PC-9 (cell line): ENCODE results near the gene TOX2. TPM values are rescaled to one million over a fixed set of nuclear protein-coding genes. Genes with fewer than 3 reads are reported as not detected.
A peak's percentile ranks its signal among the peaks of the same experiment; 100 is the strongest.

Experiments
- BruUV-seq: library from RNA; stranded (reverse); fragments of 400-500 nt; replicated peaks from 2 replicates; lab custom pipeline; 2021; lab: Mats Ljungman, UMichigan
- CTCF ChIA-PET: fragments of 300-600 bp; sonication (Branson Sonifier 250); formaldehyde crosslinking; loops from one replicate; lab custom pipeline; 2022; ENCODE audit warnings: antibody characterized with exemption; lab: Charles Lee
- POLR2A ChIA-PET: fragments of 300-600 bp; sonication (Branson Sonifier 250); formaldehyde crosslinking; loops from one replicate; lab custom pipeline; 2022; ENCODE audit warnings: antibody characterized with exemption; ENCODE audit not compliant: unreplicated experiment; lab: Charles Lee
- DNase-seq, 2 experiments: peaks; one replicate each; pipeline versions ENCODE4 v3.0.0 to v3.0.0-alpha.2; 2015 to 2022; ENCODE audit warnings: mixed read lengths in 1 of 2
- H2AFZ ChIP-seq: fragments of 200-600 bp; sonication (generic); 2 replicates; pipeline ENCODE4 v1.8.1; 2017; ENCODE audit warnings: antibody characterized with exemption
- H3F3A ChIP-seq: fragments of 200-600 bp; sonication (generic); 2 replicates; pipeline ENCODE4 v1.8.1; 2017; ENCODE audit warnings: antibody characterized with exemption, mild to moderate bottlenecking, low read depth; ENCODE audit not compliant: insufficient read depth
- H3K27ac ChIP-seq: fragments of 200-600 bp; sonication (generic); 2 replicates; pipeline ENCODE4 v1.6.1; 2016; ENCODE audit warnings: mixed run types
- H3K27me3 ChIP-seq: fragments of 200-600 bp; sonication (generic); 2 replicates; pipeline ENCODE4 v1.6.1; 2016; ENCODE audit warnings: low read depth, mixed run types; ENCODE audit not compliant: insufficient read depth
- H3K36me3 ChIP-seq: fragments of 200-600 bp; sonication (generic); 2 replicates; pipeline ENCODE4 v1.6.1; 2016; ENCODE audit warnings: low read depth, mixed run types
- H3K4me1 ChIP-seq: fragments of 200-600 bp; sonication (generic); replicated peaks from 2 replicates; pipeline ENCODE4 v1.6.1; 2016; ENCODE audit warnings: mixed run types; ENCODE audit not compliant: insufficient read depth
- H3K4me2 ChIP-seq: fragments of 200-600 bp; sonication (generic); 2 replicates; pipeline ENCODE4 v1.6.1; 2017; ENCODE audit warnings: mixed run types
- H3K4me3 ChIP-seq: fragments of 200-600 bp; sonication (generic); 2 replicates; pipeline ENCODE4 v1.6.1; 2016; ENCODE audit warnings: mixed run types
- H3K79me2 ChIP-seq: fragments of 200-600 bp; sonication (generic); 2 replicates; pipeline ENCODE4 v1.6.1; 2017; ENCODE audit warnings: low read depth, mixed run types
- H3K9me2 ChIP-seq: fragments of 200-600 bp; sonication (generic); 2 replicates; pipeline ENCODE4 v1.8.1; 2017; ENCODE audit warnings: mild to moderate bottlenecking; ENCODE audit not compliant: insufficient read depth
- H3K9me3 ChIP-seq: fragments of 200-600 bp; sonication (generic); 2 replicates; pipeline ENCODE4 v1.8.1; 2016; ENCODE audit warnings: low read depth; ENCODE audit not compliant: insufficient read depth
- H4K20me1 ChIP-seq: fragments of 200-600 bp; sonication (generic); 2 replicates; pipeline ENCODE4 v1.8.1; 2017; ENCODE audit not compliant: insufficient read depth
- EZH2 ChIP-seq: fragments of 200-600 bp; sonication (generic); IDR thresholded peaks from 2 replicates; pipeline ENCODE4 v1.8.0; 2017; ENCODE audit warnings: antibody characterized with exemption, low read depth
- intact Hi-C: fragments of 100-400 bp; cut with micrococcal nuclease; formaldehyde crosslinking; loops from one replicate; pipeline ENCODE4 v1.10.0; 2022; ENCODE audit not compliant: unreplicated experiment
- total RNA-seq: library from RNA; stranded (reverse); gene quantifications from 2 replicates; pipeline ENCODE4 v1.2.3, GENCODE V29; 2021
- TF ChIP-seq, protein P1 (sequence below): fragments of 200-600 bp; sonication (generic); conservative IDR thresholded peaks from 2 replicates; pipeline ENCODE4 v1.6.1; 2017; ENCODE audit warnings: mixed run types, antibody characterized with exemption, mild to moderate bottlenecking, moderate library complexity

TOX2 gene
- total RNA-seq, 1 experiment from 2014 or later: 30.1 TPM

DNA sequence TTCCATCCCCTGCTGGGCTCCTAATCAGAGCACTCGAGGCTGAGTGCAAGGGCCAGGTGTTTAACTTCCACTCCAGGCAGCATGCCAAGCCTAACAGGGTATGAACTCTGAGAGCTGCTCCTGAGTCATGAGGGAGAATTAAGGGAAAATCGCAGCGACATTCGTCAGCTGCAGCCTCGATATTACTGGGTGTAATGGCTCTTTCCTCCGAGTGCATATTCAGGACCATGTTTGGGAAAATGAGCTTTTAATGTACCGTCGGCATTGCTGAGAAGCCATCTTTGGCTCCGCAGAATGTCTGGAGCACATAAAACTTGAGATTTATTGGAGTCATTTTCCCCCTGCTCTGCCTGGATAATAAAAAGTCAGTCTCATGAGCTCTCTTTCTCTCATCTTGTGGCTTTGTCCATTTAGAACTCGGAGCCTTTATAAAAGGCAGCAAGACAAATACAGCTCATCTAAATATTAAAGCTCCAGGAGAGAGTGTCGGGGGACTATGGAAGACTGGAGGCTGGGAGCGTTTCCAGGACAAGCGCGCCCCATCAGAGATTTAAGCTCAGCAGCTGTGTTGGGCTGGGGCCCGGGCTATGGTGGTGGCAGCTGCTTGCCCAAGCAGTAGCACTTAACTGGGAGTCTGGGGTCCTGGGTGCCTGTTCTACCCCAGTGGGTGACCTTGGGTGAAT is 103.7 kb downstream of the TOX2 start:
- Histone ChIP-seq H3K9me3 (no peaks in the 10 kb centered on the region), H3K27ac (peak overlapping the region; percentile 51), H3K36me3 (0 out of 2 replicates have a peak, but pooled peaks cover 6% of the 10 kb centered on the region), H4K20me1 (0 out of 2 replicates have a peak, but pooled peaks cover 7% of the 10 kb centered on the region), H3F3A (peaks cover 30% of the 10 kb centered on the region), H3K79me2 (peaks cover 23% of the 10 kb centered on the region; the same call in 1 of the 2 replicates), H3K4me2 (peak overlapping the region; percentile 66), H3K4me1 (peaks cover 26% of the 10 kb centered on the region), H2AFZ (no peak overlapping the region), H3K27me3 (no peaks in the 10 kb centered on the region), H3K4me3 (peak overlapping the region; percentile 33; the same call in 1 of the 2 replicates), H3K9me2 (no peaks in the 10 kb centered on the region)
- ChIA-PET POLR2A (interaction anchor here (0.5 kb wide), 1 partner anchor 236 kb away, joined by 26 read pairs; no protein-coding TSS in a partner anchor), CTCF (interaction anchor here (0.6 to 1.0 kb wide), 2 partner anchors 10 to 62 kb away, joined by 3 read pairs; no protein-coding TSS in a partner anchor)
- intact Hi-C loops: loop anchor here (5.0 to 10.0 kb wide), 2 partner anchors 76 to 174 kb away; no protein-coding TSS in a partner anchor
- DNase-seq: peak; percentile 77 to 94
- TF ChIP-seq EZH2: no peak
- TF ChIP-seq, protein P1, sequence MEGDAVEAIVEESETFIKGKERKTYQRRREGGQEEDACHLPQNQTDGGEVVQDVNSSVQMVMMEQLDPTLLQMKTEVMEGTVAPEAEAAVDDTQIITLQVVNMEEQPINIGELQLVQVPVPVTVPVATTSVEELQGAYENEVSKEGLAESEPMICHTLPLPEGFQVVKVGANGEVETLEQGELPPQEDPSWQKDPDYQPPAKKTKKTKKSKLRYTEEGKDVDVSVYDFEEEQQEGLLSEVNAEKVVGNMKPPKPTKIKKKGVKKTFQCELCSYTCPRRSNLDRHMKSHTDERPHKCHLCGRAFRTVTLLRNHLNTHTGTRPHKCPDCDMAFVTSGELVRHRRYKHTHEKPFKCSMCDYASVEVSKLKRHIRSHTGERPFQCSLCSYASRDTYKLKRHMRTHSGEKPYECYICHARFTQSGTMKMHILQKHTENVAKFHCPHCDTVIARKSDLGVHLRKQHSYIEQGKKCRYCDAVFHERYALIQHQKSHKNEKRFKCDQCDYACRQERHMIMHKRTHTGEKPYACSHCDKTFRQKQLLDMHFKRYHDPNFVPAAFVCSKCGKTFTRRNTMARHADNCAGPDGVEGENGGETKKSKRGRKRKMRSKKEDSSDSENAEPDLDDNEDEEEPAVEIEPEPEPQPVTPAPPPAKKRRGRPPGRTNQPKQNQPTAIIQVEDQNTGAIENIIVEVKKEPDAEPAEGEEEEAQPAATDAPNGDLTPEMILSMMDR: no peak
- BruUV-seq: no TSS peak

DNA sequence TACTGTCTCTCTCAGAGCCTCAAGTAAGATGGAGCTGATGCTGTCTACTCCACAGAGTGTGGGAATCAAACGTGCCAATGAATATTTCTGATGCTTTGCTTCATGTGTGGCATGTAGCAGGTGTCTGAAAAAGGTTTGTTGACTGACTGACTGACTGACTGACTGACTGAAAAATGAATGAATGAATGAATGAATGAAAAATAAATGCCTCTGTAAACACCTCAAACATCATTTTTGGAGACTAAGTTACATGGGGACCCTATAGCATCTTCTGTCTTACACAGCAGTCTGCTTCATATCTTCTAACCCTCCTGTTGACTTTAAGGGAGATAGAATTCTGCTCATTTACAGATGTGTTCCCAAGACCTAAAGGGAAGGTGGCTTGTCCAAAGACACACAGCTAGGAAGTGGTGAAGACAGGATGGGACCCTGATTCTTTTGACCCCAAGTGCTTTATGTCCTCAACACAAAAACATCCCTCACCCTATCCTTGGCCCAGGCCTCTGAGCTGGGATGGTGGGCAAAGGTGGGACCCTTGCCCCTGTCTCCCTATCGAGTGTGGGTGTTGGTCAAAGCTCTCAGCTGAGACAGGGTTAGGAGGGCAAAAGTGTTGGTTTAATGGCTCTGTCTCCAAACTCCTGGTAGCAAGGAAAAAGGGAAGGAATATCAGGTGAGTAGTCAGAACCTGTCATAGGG is 104.4 kb downstream of the TOX2 start:
- Histone ChIP-seq H3K9me3 (no peaks in the 10 kb centered on the region), H3K79me2 (peaks cover 23% of the 10 kb centered on the region; the same call in 1 of the 2 replicates), H3K4me2 (peak overlapping the region; percentile 66), H3K9me2 (no peaks in the 10 kb centered on the region), H3K36me3 (0 out of 2 replicates have a peak, but pooled peaks cover 6% of the 10 kb centered on the region), H3K4me1 (peaks cover 26% of the 10 kb centered on the region), H3F3A (peaks cover 30% of the 10 kb centered on the region), H3K27me3 (no peaks in the 10 kb centered on the region), H3K4me3 (no peak overlapping the region), H4K20me1 (0 out of 2 replicates have a peak, but pooled peaks cover 7% of the 10 kb centered on the region), H3K27ac (peak overlapping the region; percentile 51), H2AFZ (no peak overlapping the region)
- ChIA-PET CTCF (interaction anchor here (0.6 to 1.0 kb wide), 2 partner anchors 61 to 574 kb away, joined by 3 to 5 read pairs; no protein-coding TSS in a partner anchor), POLR2A (interaction anchor here (0.6 kb wide), 1 partner anchor 167 kb away, joined by 12 read pairs; no protein-coding TSS in a partner anchor)
- intact Hi-C loops: loop anchor here (5.0 to 10.0 kb wide), 2 partner anchors 77 to 174 kb away; no protein-coding TSS in a partner anchor
- DNase-seq: no peak
- BruUV-seq: no TSS peak
- no peak for TF ChIP-seq EZH2
- TF ChIP-seq, protein P1: no peak
